Chondrocyte (in vitro differentiated cells): ENCODE measurements around the gene CAPN13. TPM values are rescaled to one million over a fixed set of nuclear protein-coding genes. Genes with fewer than 3 reads are reported as not detected.

Experiments
- DNase-seq: peaks from one replicate; pipeline ENCODE4 v3.0.0; 2021; ENCODE audit warnings: mixed read lengths, low spot score
- H3K27ac Mint-ChIP-seq: one replicate; pipeline ENCODE4 v1.8.0; 2021; ENCODE audit warnings: mild to moderate bottlenecking, moderate library complexity, mixed read lengths; ENCODE audit not compliant: unreplicated experiment
- H3K27me3 Mint-ChIP-seq: 2 replicates; pipeline ENCODE4 v1.8.0; 2021; ENCODE audit warnings: low read depth, mixed read lengths
- H3K36me3 Mint-ChIP-seq: 2 replicates; pipeline ENCODE4 v1.8.0; 2021; ENCODE audit warnings: low read depth, mixed read lengths
- H3K4me1 Mint-ChIP-seq: 2 replicates; pipeline ENCODE4 v1.8.0; 2021; ENCODE audit warnings: low read depth, mild to moderate bottlenecking, mixed read lengths
- H3K4me3 Mint-ChIP-seq: one replicate; pipeline ENCODE4 v1.8.0; 2021; ENCODE audit warnings: mild to moderate bottlenecking, moderate library complexity, mixed read lengths; ENCODE audit not compliant: unreplicated experiment
- H3K9me3 Mint-ChIP-seq: 2 replicates; pipeline ENCODE4 v1.8.0; 2021; ENCODE audit warnings: low read depth, mixed read lengths
- total RNA-seq: library from RNA; stranded (reverse); gene quantifications from 3 replicates; pipeline ENCODE4 v1.2.1, GENCODE V29; 2021
- TF ChIP-seq, protein P1 (sequence below): fragments of 200-600 bp; sonication (generic); IDR thresholded peaks from 2 replicates; pipeline ENCODE4 v1.5.0; 2021; ENCODE audit warnings: antibody characterized with exemption, mild to moderate bottlenecking, moderate library complexity

The CAPN13 gene
- total RNA-seq, 1 donor from 2014 or later, result not detected

DNA sequence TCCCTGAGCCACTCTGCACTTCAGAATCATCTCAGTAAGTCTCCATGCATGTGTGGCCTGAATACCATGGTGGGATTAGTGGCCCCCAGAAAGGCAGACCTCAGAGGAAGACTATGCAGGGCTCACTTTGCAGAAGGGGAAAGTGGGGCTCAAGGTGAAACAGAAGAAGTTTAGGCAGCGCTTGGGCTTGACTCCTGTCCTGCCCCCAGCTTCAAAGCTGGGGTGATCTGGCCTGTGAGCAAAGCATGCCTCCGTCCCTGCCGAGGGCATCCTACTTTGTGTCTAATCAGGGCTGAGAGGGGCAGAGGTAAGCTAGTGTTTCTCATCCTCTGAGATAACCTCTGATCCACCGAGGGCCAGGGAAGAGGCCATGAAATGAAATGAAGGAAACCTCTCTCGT, 7.9 kb downstream of the CAPN13 start:
- Mint-ChIP-seq H3K27me3 (peaks cover 7% of the 10 kb centered on the region), H3K9me3 (no peaks in the 10 kb centered on the region), H3K4me1 (no peaks in the 10 kb centered on the region), H3K27ac (no peak overlapping the region), H3K36me3 (no peaks in the 10 kb centered on the region), H3K4me3 (no peak overlapping the region)
- TF ChIP-seq, protein P1, sequence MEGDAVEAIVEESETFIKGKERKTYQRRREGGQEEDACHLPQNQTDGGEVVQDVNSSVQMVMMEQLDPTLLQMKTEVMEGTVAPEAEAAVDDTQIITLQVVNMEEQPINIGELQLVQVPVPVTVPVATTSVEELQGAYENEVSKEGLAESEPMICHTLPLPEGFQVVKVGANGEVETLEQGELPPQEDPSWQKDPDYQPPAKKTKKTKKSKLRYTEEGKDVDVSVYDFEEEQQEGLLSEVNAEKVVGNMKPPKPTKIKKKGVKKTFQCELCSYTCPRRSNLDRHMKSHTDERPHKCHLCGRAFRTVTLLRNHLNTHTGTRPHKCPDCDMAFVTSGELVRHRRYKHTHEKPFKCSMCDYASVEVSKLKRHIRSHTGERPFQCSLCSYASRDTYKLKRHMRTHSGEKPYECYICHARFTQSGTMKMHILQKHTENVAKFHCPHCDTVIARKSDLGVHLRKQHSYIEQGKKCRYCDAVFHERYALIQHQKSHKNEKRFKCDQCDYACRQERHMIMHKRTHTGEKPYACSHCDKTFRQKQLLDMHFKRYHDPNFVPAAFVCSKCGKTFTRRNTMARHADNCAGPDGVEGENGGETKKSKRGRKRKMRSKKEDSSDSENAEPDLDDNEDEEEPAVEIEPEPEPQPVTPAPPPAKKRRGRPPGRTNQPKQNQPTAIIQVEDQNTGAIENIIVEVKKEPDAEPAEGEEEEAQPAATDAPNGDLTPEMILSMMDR, result no peak
- DNase-seq, result no peak

DNA sequence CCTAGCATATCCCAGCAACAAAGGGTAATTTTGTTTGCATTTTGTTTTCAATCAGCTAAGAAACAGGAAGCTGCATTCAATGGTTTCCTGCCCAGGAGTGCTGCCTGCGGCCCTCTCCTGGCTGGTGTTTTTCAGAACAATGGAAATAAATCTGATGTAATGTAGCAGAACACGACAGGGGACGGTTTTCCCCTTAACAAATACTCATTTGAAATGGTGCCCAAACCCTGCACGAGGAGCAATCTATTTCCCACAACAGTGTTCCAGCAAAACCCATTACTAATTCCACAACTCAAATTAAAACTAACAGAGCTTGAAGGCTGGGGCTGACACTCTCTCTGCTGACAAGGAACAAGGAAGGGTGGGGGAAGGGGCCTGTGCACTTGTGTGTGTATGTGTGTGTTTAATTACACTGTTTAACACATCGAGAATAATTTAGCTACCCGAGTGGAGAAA, 8.7 kb downstream of the CAPN13 start:
- Mint-ChIP-seq H3K36me3 (no peaks in the 10 kb centered on the region), H3K27ac (no peak overlapping the region), H3K27me3 (peaks cover 11% of the 10 kb centered on the region), H3K4me1 (no peaks in the 10 kb centered on the region), H3K4me3 (no peak overlapping the region), H3K9me3 (no peaks in the 10 kb centered on the region)
- no peak for DNase-seq
- TF ChIP-seq, protein P1, result no peak

DNA sequence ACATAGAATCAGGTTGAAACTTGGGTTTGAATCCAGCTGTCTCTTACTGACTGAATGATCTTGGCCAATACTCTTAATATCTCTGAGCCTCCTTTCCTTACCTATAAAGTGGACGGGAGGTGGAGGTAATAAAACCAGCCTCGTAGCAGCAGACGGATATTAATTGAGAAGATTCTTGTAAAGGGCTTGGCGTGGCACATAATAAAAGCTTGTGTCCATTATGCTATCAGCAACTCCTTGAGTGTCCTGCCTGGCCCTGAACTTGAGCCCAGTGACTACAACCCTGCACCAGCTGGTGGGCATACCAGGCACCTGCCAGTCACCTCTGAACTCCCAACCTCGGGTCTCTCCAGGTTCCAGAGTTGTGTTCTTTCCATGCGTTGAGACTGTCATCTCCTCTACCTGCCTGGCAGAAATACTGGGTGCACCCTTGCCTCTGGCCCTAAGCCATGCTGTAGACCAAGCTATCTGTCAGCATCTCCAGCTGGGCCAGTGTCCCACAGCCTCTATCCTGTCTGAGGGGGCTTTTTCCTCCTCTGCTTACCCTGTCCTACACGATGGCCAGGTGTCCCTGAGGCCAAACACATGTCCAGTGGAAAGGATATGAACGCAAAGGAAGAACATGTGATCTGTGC, 9.7 kb downstream of the CAPN13 start:
- Mint-ChIP-seq H3K4me1 (no peaks in the 10 kb centered on the region), H3K27me3 (peaks cover 12% of the 10 kb centered on the region), H3K4me3 (no peak overlapping the region), H3K36me3 (no peaks in the 10 kb centered on the region), H3K9me3 (no peaks in the 10 kb centered on the region), H3K27ac (no peak overlapping the region)
- DNase-seq, result no peak
- TF ChIP-seq, protein P1, result no peak

DNA sequence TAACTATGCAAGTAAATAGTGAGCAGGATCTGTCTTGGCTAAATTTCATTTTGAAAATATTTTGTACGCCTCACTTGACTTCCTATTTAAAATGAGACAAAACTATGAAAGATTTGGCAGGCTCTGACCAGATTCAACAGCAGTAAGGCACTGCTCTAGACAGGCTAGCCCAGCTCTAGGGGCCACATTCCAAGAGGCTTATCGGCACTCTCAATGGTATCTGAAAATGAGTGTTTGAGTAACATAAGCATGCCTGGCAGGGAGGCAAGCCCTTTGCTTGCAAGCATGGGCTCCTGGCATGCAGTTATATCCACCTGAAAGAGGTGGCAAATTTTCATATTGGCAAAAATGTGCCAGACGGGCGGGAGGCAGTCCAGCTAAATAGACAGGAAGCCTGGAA, 10.5 kb downstream of the CAPN13 start:
- Mint-ChIP-seq H3K4me1 (no peaks in the 10 kb centered on the region), H3K36me3 (no peaks in the 10 kb centered on the region), H3K27me3 (peaks cover 19% of the 10 kb centered on the region), H3K27ac (no peak overlapping the region), H3K4me3 (no peak overlapping the region), H3K9me3 (no peaks in the 10 kb centered on the region)
- TF ChIP-seq, protein P1, result no peak
- DNase-seq, result no peak

DNA sequence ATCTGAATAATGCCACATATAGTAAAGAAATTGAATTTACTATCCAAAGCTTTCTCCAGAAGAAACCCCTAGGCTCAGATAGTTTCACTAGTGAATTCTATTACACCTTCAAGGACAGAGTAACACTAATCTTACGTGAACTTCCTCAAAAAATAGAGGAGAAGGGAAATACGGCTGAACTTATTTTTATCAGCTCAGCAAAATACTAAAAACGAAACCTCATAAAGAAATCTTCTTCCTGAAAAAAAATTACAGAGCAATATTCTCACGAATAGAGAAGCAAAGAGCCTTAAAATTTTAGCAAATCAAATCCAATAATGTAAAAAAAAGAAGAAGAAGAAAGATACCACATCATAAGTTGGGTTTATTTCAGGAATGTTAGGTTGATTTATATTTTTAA, 14.7 kb downstream of the CAPN13 start:
- TF ChIP-seq, protein P1, result no peak
- H3K4me3 Mint-ChIP-seq, result no peak overlapping the region
- no peaks in the 10 kb centered on the region for H3K9me3 Mint-ChIP-seq
- no peaks in the 10 kb centered on the region for H3K36me3 Mint-ChIP-seq
- DNase-seq, result no peak
- H3K4me1 Mint-ChIP-seq, result no peaks in the 10 kb centered on the region
- H3K27me3 Mint-ChIP-seq, result peaks cover 32% of the 10 kb centered on the region
- H3K27ac Mint-ChIP-seq, result no peak overlapping the region
